Activated CD4-positive, alpha-beta T cell treated with anti-CD3 and anti-CD28 coated beads, Interleukin-10, Interleukin-2, amounts not matched to agents 100 ng/mL and 50 ng/mL, durations not matched to agents 16 hours and 8 hours (primary cell): ENCODE data around the gene TMEM150B.
"Not testable (repeated sequence)": the region's sequence is repeated elsewhere in the genome, so short reads cannot be mapped to it uniquely, and the experiment has no call there.

Experiments used
- DNase-seq: peaks from one replicate; pipeline ENCODE4 v3.0.0-alpha.2; 2020

Gene TMEM150B

GRCh38 chr19:55333870-55334269, 8.7 kb upstream of the TMEM150B start:
- DNase-seq, result no peak

GRCh38 chr19:55329791-55330190, 4.7 kb upstream of the TMEM150B start:
- DNase-seq, result not testable (repeated sequence)

- DNase-seq, result not testable (repeated sequence)
Observed at GRCh38 chr19:55328774-55329318, 3.7 kb upstream of the TMEM150B start.

GRCh38 chr19:55324662-55325061, 479 bp downstream of the TMEM150B start:
- DNase-seq, result no peak

GRCh38 chr19:55322204-55322885, 2.8 kb downstream of the TMEM150B start:
- no peak for DNase-seq

GRCh38 chr19:55321466-55322137, 3.5 kb downstream of the TMEM150B start:
- DNase-seq, result no peak

- DNase-seq, result no peak
Observed at GRCh38 chr19:55320844-55321419, 4.2 kb downstream of the TMEM150B start.

GRCh38 chr19:55319785-55320184, 5.4 kb downstream of the TMEM150B start:
- DNase-seq, result no peak

- DNase-seq, result no peak
Observed at GRCh38 chr19:55316646-55317045, 8.5 kb downstream of the TMEM150B start.

GRCh38 chr19:55315956-55316525, 9.1 kb downstream of the TMEM150B start:
- no peak for DNase-seq

- no peak for DNase-seq
Observed at GRCh38 chr19:55314396-55314795, 10.7 kb downstream of the TMEM150B start.

GRCh38 chr19:55312621-55313512, 12.3 kb downstream of the TMEM150B start:
- DNase-seq, result no peak

- no peak for DNase-seq
Observed at GRCh38 chr19:55311797-55312196, 13.3 kb downstream of the TMEM150B start.

- no peak for DNase-seq
Observed at GRCh38 chr19:55311397-55311796, 13.7 kb downstream of the TMEM150B start.

GRCh38 chr19:55310498-55310897, 14.6 kb downstream of the TMEM150B start:
- DNase-seq, result no peak

GRCh38 chr19:55309448-55309847, 15.7 kb downstream of the TMEM150B start:
- DNase-seq, result no peak

GRCh38 chr19:55308281-55308680, 16.9 kb downstream of the TMEM150B start:
- DNase-seq, result no peak

- no peak for DNase-seq
Observed at GRCh38 chr19:55306712-55307111, 18.4 kb downstream of the TMEM150B start.

- DNase-seq, result no peak
Observed at GRCh38 chr19:55305983-55306562, 19.1 kb downstream of the TMEM150B start.

- DNase-seq, result peak; percentile 69
Observed at GRCh38 chr19:55305491-55305890, 19.6 kb downstream of the TMEM150B start.

GRCh38 chr19:55304980-55305379, 20.2 kb downstream of the TMEM150B start:
- DNase-seq, result no peak
